Colonic mucosa (tissue), 4 donors: ENCODE results near the gene GRM7. TPM values are rescaled to one million over a fixed set of nuclear protein-coding genes. Genes with fewer than 3 reads are reported as not detected.

Experiments used
- DNase-seq: peaks from one replicate; pipeline ENCODE4 v3.0.0-alpha.2; 2020
- H3K27ac ChIP-seq: fragments of 200-600 bp; one replicate; pipeline ENCODE4 v1.8.0; 2021
- H3K27me3 ChIP-seq: fragments of 200-600 bp; one replicate; pipeline ENCODE4 v1.8.0; 2021
- H3K36me3 ChIP-seq: fragments of 200-600 bp; one replicate; pipeline ENCODE4 v1.8.0; 2021
- H3K4me1 ChIP-seq: fragments of 200-600 bp; one replicate; pipeline ENCODE4 v1.8.0; 2021; ENCODE audit warnings: mild to moderate bottlenecking
- H3K4me3 ChIP-seq: fragments of 200-600 bp; one replicate; pipeline ENCODE4 v1.8.0; 2021
- H3K9ac ChIP-seq, 2 donors: one replicate each; pipeline ENCODE4 v1.7.0; 2013; ENCODE audit warnings: control low read depth in 2 of 2, low read depth in 2 of 2, low read length in 2 of 2
- H3K9me3 ChIP-seq: fragments of 200-600 bp; one replicate; pipeline ENCODE4 v1.8.0; 2021
- intact Hi-C: fragments of 100-400 bp; cut with DNase I; formaldehyde crosslinking; loops from one replicate; pipeline ENCODE4 v1.14.1; 2022
- total RNA-seq, 2 donors: library from RNA; stranded (reverse); fragmentation: NEBNext Ultra II Directional in 1 of 2; extraction: Animal tissue kit (Norgen Biotek cat#: 25700) in 1 of 2; gene quantifications; one replicate each; pipeline ENCODE4 v1.2.1, GENCODE V29; 2021
- TF ChIP-seq, protein P1 (sequence below): fragments of 200-600 bp; IDR thresholded peaks from one replicate; pipeline ENCODE4 v1.8.0; 2022; ENCODE audit warnings: antibody characterized with exemption, mild to moderate bottlenecking
- donor health status: healthy.
- donor health status: DM: no; HTN: no; CAD: no.
- donor health status: DM: no; HTN: no; CAD: no.

GRM7 gene
- total RNA-seq, 2 donors from 2014 or later: 0.15 to 0.66 TPM

DNA sequence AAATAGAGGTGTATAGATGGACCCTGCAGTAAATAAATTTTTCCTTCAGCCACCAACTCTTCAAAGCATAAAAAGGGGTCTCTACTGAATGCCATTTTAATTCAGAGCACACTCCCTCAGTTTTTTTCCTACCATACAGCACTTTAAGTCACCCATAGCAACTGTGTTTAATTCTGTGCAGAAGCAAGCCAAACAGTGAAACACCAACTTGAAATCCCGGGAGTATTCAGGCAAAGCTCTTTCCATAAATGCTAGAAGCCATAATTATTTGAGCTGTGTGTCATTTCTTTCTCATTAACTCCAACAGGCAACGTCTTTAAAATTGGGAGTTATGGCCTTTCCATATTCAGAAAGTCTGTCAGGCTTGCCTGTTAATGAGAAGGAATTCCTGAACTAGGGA, 562.1 kb downstream of the GRM7 start:
- DNase-seq: no peak
- H3K36me3 ChIP-seq: no peaks in the 10 kb centered on the region
- no peaks in the 10 kb centered on the region for H3K4me1 ChIP-seq
- H3K27me3 ChIP-seq: no peaks in the 10 kb centered on the region
- intact Hi-C loops: no loop called here
- TF ChIP-seq, protein P1, sequence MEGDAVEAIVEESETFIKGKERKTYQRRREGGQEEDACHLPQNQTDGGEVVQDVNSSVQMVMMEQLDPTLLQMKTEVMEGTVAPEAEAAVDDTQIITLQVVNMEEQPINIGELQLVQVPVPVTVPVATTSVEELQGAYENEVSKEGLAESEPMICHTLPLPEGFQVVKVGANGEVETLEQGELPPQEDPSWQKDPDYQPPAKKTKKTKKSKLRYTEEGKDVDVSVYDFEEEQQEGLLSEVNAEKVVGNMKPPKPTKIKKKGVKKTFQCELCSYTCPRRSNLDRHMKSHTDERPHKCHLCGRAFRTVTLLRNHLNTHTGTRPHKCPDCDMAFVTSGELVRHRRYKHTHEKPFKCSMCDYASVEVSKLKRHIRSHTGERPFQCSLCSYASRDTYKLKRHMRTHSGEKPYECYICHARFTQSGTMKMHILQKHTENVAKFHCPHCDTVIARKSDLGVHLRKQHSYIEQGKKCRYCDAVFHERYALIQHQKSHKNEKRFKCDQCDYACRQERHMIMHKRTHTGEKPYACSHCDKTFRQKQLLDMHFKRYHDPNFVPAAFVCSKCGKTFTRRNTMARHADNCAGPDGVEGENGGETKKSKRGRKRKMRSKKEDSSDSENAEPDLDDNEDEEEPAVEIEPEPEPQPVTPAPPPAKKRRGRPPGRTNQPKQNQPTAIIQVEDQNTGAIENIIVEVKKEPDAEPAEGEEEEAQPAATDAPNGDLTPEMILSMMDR: no peak
- H3K9ac ChIP-seq: no peak overlapping the region
- no peaks in the 10 kb centered on the region for H3K9me3 ChIP-seq
- no peak overlapping the region for H3K27ac ChIP-seq
- no peak overlapping the region for H3K4me3 ChIP-seq

DNA sequence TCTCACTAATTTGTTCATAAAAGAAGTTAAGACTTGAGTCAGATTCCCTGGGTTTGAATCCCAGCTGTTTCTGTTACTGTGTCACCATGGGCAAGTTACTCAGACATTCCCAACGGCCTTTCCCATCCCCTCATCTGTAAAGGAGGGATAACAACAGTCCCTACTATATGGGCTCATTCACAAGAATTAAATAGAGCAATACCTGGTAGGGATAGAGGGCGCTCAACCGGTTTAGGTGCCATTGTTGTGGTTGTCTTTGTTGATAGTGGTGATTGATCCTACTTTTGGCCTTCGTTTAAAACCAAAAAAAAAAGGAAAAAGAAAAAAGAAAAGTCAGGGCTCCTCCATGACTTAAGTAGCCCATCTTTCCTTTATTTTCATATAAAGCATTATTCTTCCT, 563.1 kb downstream of the GRM7 start:
- H3K4me3 ChIP-seq: no peak overlapping the region
- H3K9ac ChIP-seq: no peak overlapping the region
- no peaks in the 10 kb centered on the region for H3K36me3 ChIP-seq
- no peaks in the 10 kb centered on the region for H3K4me1 ChIP-seq
- TF ChIP-seq, protein P1: no peak
- no peaks in the 10 kb centered on the region for H3K27me3 ChIP-seq
- no peak overlapping the region for H3K27ac ChIP-seq
- H3K9me3 ChIP-seq: no peaks in the 10 kb centered on the region
- intact Hi-C loops: no loop called here
- DNase-seq: no peak

DNA sequence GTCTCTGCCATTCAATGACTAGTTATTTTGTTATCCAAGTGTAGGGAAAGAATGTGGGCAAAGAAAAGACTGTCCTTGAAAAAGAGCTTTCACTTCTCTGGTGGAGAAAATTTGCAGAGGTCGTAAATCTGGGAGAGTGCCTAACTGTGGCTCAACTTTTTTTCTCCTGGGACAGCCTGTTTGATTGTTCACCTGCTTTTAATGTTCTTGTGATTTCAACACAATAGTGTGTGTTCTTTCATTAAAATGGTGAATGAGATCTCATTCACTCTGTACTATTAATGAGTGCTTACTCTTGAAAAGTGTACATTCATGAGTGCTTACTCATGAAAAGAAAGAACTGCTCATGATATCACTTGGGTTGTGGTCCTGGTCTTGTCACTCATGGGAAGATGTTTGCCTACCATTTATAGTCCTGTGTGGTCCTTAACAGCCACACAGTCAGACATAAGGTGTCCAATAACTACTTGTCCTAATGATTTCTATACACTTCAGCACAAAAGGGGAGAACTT, 567.3 kb downstream of the GRM7 start:
- intact Hi-C loops: no loop called here
- H3K27me3 ChIP-seq: no peaks in the 10 kb centered on the region
- no peak overlapping the region for H3K27ac ChIP-seq
- no peaks in the 10 kb centered on the region for H3K36me3 ChIP-seq
- no peaks in the 10 kb centered on the region for H3K4me1 ChIP-seq
- H3K9ac ChIP-seq: no peak overlapping the region
- no peak overlapping the region for H3K4me3 ChIP-seq
- TF ChIP-seq, protein P1: no peak
- H3K9me3 ChIP-seq: no peaks in the 10 kb centered on the region
- no peak for DNase-seq

DNA sequence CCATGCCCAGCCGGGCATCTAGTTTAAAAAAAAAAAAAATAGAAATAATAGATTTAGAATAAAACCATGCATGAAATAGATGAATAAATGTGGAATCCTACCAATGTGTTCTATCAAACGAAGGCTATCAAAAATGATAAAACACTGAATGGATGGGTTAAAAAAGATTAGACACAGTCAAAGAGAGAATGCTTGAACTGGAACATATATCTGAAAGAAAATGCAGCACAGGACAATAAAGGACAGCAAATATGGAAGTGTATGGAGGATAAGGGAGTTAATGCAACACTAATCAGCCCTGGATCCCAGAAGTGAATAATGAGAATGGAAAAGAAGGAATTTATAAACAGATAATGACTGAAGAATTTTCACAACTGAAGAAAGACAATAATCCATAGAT, 571.7 kb downstream of the GRM7 start:
- DNase-seq: no peak
- no peak overlapping the region for H3K9ac ChIP-seq
- H3K4me3 ChIP-seq: no peak overlapping the region

DNA sequence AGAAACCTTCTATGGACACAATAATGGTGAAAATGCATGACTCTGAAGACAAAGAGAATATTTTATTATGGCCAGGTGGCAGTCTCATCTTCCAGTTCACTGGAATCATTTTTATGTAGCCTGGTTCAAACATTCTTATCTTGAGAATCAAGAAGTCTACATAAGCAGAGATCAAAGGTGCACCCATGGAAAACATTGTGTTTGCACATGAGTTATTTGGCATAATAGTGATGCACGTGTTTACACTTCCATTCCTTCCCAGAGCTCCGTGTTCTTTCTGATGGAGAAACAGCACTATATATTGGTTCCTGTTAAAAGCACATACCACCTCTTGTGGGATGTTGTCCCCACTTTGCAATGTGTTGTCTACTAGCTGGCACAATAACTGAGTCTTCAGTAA, 572.2 kb downstream of the GRM7 start:
- no peaks in the 10 kb centered on the region for H3K27me3 ChIP-seq
- no peak overlapping the region for H3K27ac ChIP-seq
- TF ChIP-seq, protein P1: no peak
- DNase-seq: no peak
- H3K9ac ChIP-seq: no peak overlapping the region
- no peaks in the 10 kb centered on the region for H3K36me3 ChIP-seq
- H3K4me1 ChIP-seq: no peaks in the 10 kb centered on the region
- intact Hi-C loops: no loop called here
- H3K9me3 ChIP-seq: no peaks in the 10 kb centered on the region
- no peak overlapping the region for H3K4me3 ChIP-seq

More for the DNA sequence above, 571.7 kb downstream of the GRM7 start:
- no peak overlapping the region for H3K27ac ChIP-seq
- H3K4me1 ChIP-seq: no peaks in the 10 kb centered on the region
- intact Hi-C loops: no loop called here
- TF ChIP-seq, protein P1: no peak
- H3K36me3 ChIP-seq: no peaks in the 10 kb centered on the region
- H3K9me3 ChIP-seq: no peaks in the 10 kb centered on the region
- no peaks in the 10 kb centered on the region for H3K27me3 ChIP-seq
